Loucy (cell line): ENCODE results near the gene MT2A.

Experiments
- H2AFZ ChIP-seq: fragments of 200-600 bp; sonication (generic); 2 replicates; pipeline ENCODE4 v1.6.0; 2016; ENCODE audit warnings: antibody characterized with exemption, mild to moderate bottlenecking, low read length, moderate library complexity
- H3F3A ChIP-seq: fragments of 200-600 bp; 2 replicates; pipeline ENCODE4 v1.6.0; 2016; ENCODE audit warnings: antibody characterized with exemption, low read depth, mild to moderate bottlenecking
- H3K27me3 ChIP-seq: fragments of 200-600 bp; sonication (generic); 2 replicates; pipeline ENCODE4 v1.6.1; 2014; ENCODE audit warnings: low read length, mild to moderate bottlenecking; ENCODE audit not compliant: insufficient read depth, poor library complexity, severe bottlenecking
- H3K36me3 ChIP-seq: fragments of 200-600 bp; sonication (generic); 2 replicates; pipeline ENCODE4 v1.6.1; 2016; ENCODE audit warnings: low read length; ENCODE audit not compliant: insufficient read depth
- H3K4me1 ChIP-seq: fragments of 200-600 bp; sonication (generic); 2 replicates; pipeline ENCODE4 v1.5.1; 2014; ENCODE audit warnings: low read length, mild to moderate bottlenecking; ENCODE audit not compliant: insufficient read depth, poor library complexity, severe bottlenecking
- H3K4me2 ChIP-seq: fragments of 200-600 bp; sonication (generic); 2 replicates; pipeline ENCODE4 v1.6.0; 2014; ENCODE audit warnings: antibody characterized with exemption, low read length, low read depth, mild to moderate bottlenecking; ENCODE audit not compliant: poor library complexity, severe bottlenecking
- H3K4me3 ChIP-seq: fragments of 200-600 bp; sonication (generic); 2 replicates; pipeline ENCODE4 v1.5.1; 2014; ENCODE audit warnings: low read length, mild to moderate bottlenecking, mixed read lengths; ENCODE audit not compliant: poor library complexity, severe bottlenecking
- H3K79me2 ChIP-seq: fragments of 200-600 bp; sonication (generic); 2 replicates; pipeline ENCODE4 v1.6.1; 2014; ENCODE audit warnings: low read length; ENCODE audit not compliant: insufficient read depth
- H3K9ac ChIP-seq: fragments of 200-600 bp; sonication (generic); 2 replicates; pipeline ENCODE4 v1.6.0; 2014; ENCODE audit warnings: mild to moderate bottlenecking, low read depth, low read length, moderate library complexity; ENCODE audit not compliant: poor library complexity, severe bottlenecking
- H3K9me2 ChIP-seq: fragments of 200-600 bp; sonication (generic); replicated peaks from 2 replicates; pipeline ENCODE4 v1.6.1; 2016; ENCODE audit warnings: low read depth, low read length, mixed read lengths
- H3K9me3 ChIP-seq: fragments of 200-600 bp; sonication (generic); 2 replicates; pipeline ENCODE4 v1.6.1; 2014; ENCODE audit warnings: mild to moderate bottlenecking, antibody characterized with exemption, low read length, low read depth; ENCODE audit not compliant: insufficient read depth
- H4K20me1 ChIP-seq: fragments of 200-600 bp; sonication (generic); 2 replicates; pipeline ENCODE4 v1.6.0; 2014; ENCODE audit warnings: antibody characterized with exemption, low read length, mild to moderate bottlenecking; ENCODE audit not compliant: insufficient read depth, poor library complexity, severe bottlenecking
- CTCF ChIP-seq: fragments of 200-600 bp; sonication (generic); conservative IDR thresholded peaks from 2 replicates; pipeline ENCODE4 v1.5.1; 2014; ENCODE audit warnings: mild to moderate bottlenecking, antibody characterized with exemption, low read length
- EZH2phosphoT487 ChIP-seq: fragments of 200-600 bp; IDR thresholded peaks from 2 replicates; pipeline ENCODE4 v1.6.1; 2018; ENCODE audit warnings: antibody characterized with exemption, mild to moderate bottlenecking, moderate library complexity, borderline replicate concordance

Gene MT2A

GRCh38 chr16:56589141-56590039 lies 19.0 kb upstream of the MT2A start, which contains the start of gene MT3:
MT3 (plus strand) TSS chr16:56589528; CDS start chr16:56589591, 63 bp downstream.
- Histone ChIP-seq H4K20me1 (no peaks in the 10 kb centered on the region), H3K9me2 (no peaks in the 10 kb centered on the region), H3K79me2 (no peaks in the 10 kb centered on the region), H3K9ac (no peak within 1 kb of the TSS), H3K4me3 (no peak within 1 kb of the TSS), H3F3A (no peaks in the 10 kb centered on the region), H3K36me3 (no peaks in the 10 kb centered on the region), H3K9me3 (no peaks in the 10 kb centered on the region), H3K27me3 (no peaks in the 10 kb centered on the region), H2AFZ (no peak within 1 kb of the TSS), H3K4me2 (no peak within 1 kb of the TSS), H3K4me1 (peaks cover 5% of the 10 kb centered on the region)
- no peak for TF ChIP-seq EZH2phosphoT487
- no peak for TF ChIP-seq CTCF

- no peaks in the 10 kb centered on the region for H3K27me3 ChIP-seq
- no peak overlapping the region for H3K4me2 ChIP-seq
- peak overlapping the region; percentile 57 for H2AFZ ChIP-seq
Measured at GRCh38 chr16:56591377-56592060, 16.9 kb upstream of the MT2A start.

More at GRCh38 chr16:56591377-56592060, 16.9 kb upstream of the MT2A start:
- no peak for TF ChIP-seq CTCF
- no peak for TF ChIP-seq EZH2phosphoT487
- no peaks in the 10 kb centered on the region for H3K9me2 ChIP-seq
- H4K20me1 ChIP-seq, result no peaks in the 10 kb centered on the region
- no peak overlapping the region for H3K9ac ChIP-seq
- no peaks in the 10 kb centered on the region for H3F3A ChIP-seq
- peaks cover 5% of the 10 kb centered on the region for H3K4me1 ChIP-seq
- no peaks in the 10 kb centered on the region for H3K9me3 ChIP-seq
- no peak overlapping the region for H3K4me3 ChIP-seq
- no peaks in the 10 kb centered on the region for H3K36me3 ChIP-seq
- no peaks in the 10 kb centered on the region for H3K79me2 ChIP-seq
